Duodenal mucosa (tissue), 2 donors: ENCODE data around the gene SMCP.

ENCODE experiments used
- H3K27ac ChIP-seq: one replicate; pipeline ENCODE4 v1.7.0; 2013; ENCODE audit warnings: low read depth, low read length
- H3K27me3 ChIP-seq, 2 donors: one replicate each; pipeline ENCODE4 v1.7.0; 2013; ENCODE audit warnings: low read length in 2 of 2, control low read depth in 1 of 2; ENCODE audit not compliant: insufficient read depth in 2 of 2, control insufficient read depth in 1 of 2
- H3K36me3 ChIP-seq, 2 donors: one replicate each; pipeline ENCODE4 v1.7.0; 2013; ENCODE audit warnings: low read length in 2 of 2, control low read depth in 1 of 2; ENCODE audit not compliant: insufficient read depth in 2 of 2, control insufficient read depth in 1 of 2
- H3K4me1 ChIP-seq, 2 donors: one replicate each; pipeline ENCODE4 v1.7.0; 2013; ENCODE audit warnings: low read length in 2 of 2, control low read depth in 1 of 2; ENCODE audit not compliant: insufficient read depth in 2 of 2, control insufficient read depth in 1 of 2
- H3K4me3 ChIP-seq, 2 donors: one replicate each; pipeline ENCODE4 v1.7.0; 2013; ENCODE audit warnings: low read length in 2 of 2, low read depth in 1 of 2
- H3K9ac ChIP-seq, 2 donors: one replicate each; pipeline ENCODE4 v1.7.0; 2013; ENCODE audit warnings: low read length in 2 of 2, low read depth in 1 of 2
- H3K9me3 ChIP-seq, 2 donors: one replicate each; pipeline ENCODE4 v1.7.0; 2013; ENCODE audit warnings: low read length in 2 of 2, control low read depth in 1 of 2; ENCODE audit not compliant: control insufficient read depth in 1 of 2

The SMCP gene

GRCh38 chr1:152869808-152870419 lies 8.2 kb upstream of the SMCP start:
- H3K27ac ChIP-seq = no peak overlapping the region
- H3K9me3 ChIP-seq = no peaks in the 10 kb centered on the region
- no peak overlapping the region for H3K9ac ChIP-seq
- H3K4me3 ChIP-seq = no peak overlapping the region
- H3K36me3 ChIP-seq = no peaks in the 10 kb centered on the region
- no peaks in the 10 kb centered on the region for H3K4me1 ChIP-seq
- no peaks in the 10 kb centered on the region for H3K27me3 ChIP-seq

- Histone ChIP-seq H3K4me1 (no peaks in the 10 kb centered on the region), H3K4me3 (no peak overlapping the region), H3K27me3 (no peaks in the 10 kb centered on the region), H3K36me3 (no peaks in the 10 kb centered on the region), H3K9ac (no peak overlapping the region), H3K9me3 (no peaks in the 10 kb centered on the region), H3K27ac (no peak overlapping the region)
These were observed 7.0 kb upstream of the SMCP start for GRCh38 chr1:152870831-152871730.

- Histone ChIP-seq H3K27ac (no peak overlapping the region), H3K36me3 (no peaks in the 10 kb centered on the region), H3K9me3 (no peaks in the 10 kb centered on the region), H3K4me1 (no peaks in the 10 kb centered on the region), H3K9ac (no peak overlapping the region), H3K4me3 (no peak overlapping the region), H3K27me3 (no peaks in the 10 kb centered on the region)
These were observed 6.4 kb upstream of the SMCP start for GRCh38 chr1:152871731-152872126.

GRCh38 chr1:152873495-152873894 lies 4.6 kb upstream of the SMCP start:
- Histone ChIP-seq H3K27me3 (no peaks in the 10 kb centered on the region), H3K4me3 (no peak overlapping the region), H3K9me3 (no peaks in the 10 kb centered on the region), H3K4me1 (no peaks in the 10 kb centered on the region), H3K9ac (no peak overlapping the region), H3K27ac (no peak overlapping the region), H3K36me3 (no peaks in the 10 kb centered on the region)

GRCh38 chr1:152876827-152877226 lies 1.3 kb upstream of the SMCP start:
- Histone ChIP-seq H3K9me3 (no peaks in the 10 kb centered on the region), H3K4me3 (no peak overlapping the region), H3K27me3 (no peaks in the 10 kb centered on the region), H3K4me1 (no peaks in the 10 kb centered on the region), H3K36me3 (no peaks in the 10 kb centered on the region), H3K27ac (no peak overlapping the region), H3K9ac (no peak overlapping the region)

- Histone ChIP-seq H3K27ac (no peak overlapping the region), H3K9me3 (no peaks in the 10 kb centered on the region), H3K36me3 (no peaks in the 10 kb centered on the region), H3K9ac (no peak overlapping the region), H3K4me3 (no peak overlapping the region), H3K4me1 (no peaks in the 10 kb centered on the region), H3K27me3 (no peaks in the 10 kb centered on the region)
These were observed 1.6 kb downstream of the SMCP start for GRCh38 chr1:152879559-152880198.

GRCh38 chr1:152880316-152880715 lies 2.2 kb downstream of the SMCP start:
- no peaks in the 10 kb centered on the region for H3K9me3 ChIP-seq
- H3K27me3 ChIP-seq = no peaks in the 10 kb centered on the region
- H3K27ac ChIP-seq = no peak overlapping the region
- H3K9ac ChIP-seq = no peak overlapping the region
- H3K36me3 ChIP-seq = no peaks in the 10 kb centered on the region
- no peak overlapping the region for H3K4me3 ChIP-seq
- no peaks in the 10 kb centered on the region for H3K4me1 ChIP-seq

GRCh38 chr1:152880907-152881306 lies 2.8 kb downstream of the SMCP start:
- Histone ChIP-seq H3K36me3 (no peaks in the 10 kb centered on the region), H3K4me3 (no peak overlapping the region), H3K9ac (no peak overlapping the region), H3K27ac (no peak overlapping the region), H3K9me3 (no peaks in the 10 kb centered on the region), H3K27me3 (no peaks in the 10 kb centered on the region), H3K4me1 (no peaks in the 10 kb centered on the region)

GRCh38 chr1:152884085-152884484 lies 6.0 kb downstream of the SMCP start:
- no peak overlapping the region for H3K27ac ChIP-seq
- H3K9me3 ChIP-seq = no peaks in the 10 kb centered on the region
- no peaks in the 10 kb centered on the region for H3K4me1 ChIP-seq
- H3K36me3 ChIP-seq = no peaks in the 10 kb centered on the region
- H3K9ac ChIP-seq = no peak overlapping the region
- no peak overlapping the region for H3K4me3 ChIP-seq
- H3K27me3 ChIP-seq = no peaks in the 10 kb centered on the region

GRCh38 chr1:152884506-152884905 lies 6.4 kb downstream of the SMCP start:
- no peaks in the 10 kb centered on the region for H3K36me3 ChIP-seq
- H3K27ac ChIP-seq = no peak overlapping the region
- no peaks in the 10 kb centered on the region for H3K27me3 ChIP-seq
- H3K9me3 ChIP-seq = no peaks in the 10 kb centered on the region
- no peak overlapping the region for H3K9ac ChIP-seq
- H3K4me1 ChIP-seq = no peaks in the 10 kb centered on the region
- no peak overlapping the region for H3K4me3 ChIP-seq
